Measurements from ENCODE around the gene GATA5. TPM values are rescaled to one million over a fixed set of nuclear protein-coding genes. Genes with fewer than 3 reads are reported as not detected.

Gene GATA5
- total and polyA plus RNA-seq, 10 of the 15 experiments (the other 5 are each of a cell fraction or from before 2014, with no cell fraction given), result not detected

DNA sequence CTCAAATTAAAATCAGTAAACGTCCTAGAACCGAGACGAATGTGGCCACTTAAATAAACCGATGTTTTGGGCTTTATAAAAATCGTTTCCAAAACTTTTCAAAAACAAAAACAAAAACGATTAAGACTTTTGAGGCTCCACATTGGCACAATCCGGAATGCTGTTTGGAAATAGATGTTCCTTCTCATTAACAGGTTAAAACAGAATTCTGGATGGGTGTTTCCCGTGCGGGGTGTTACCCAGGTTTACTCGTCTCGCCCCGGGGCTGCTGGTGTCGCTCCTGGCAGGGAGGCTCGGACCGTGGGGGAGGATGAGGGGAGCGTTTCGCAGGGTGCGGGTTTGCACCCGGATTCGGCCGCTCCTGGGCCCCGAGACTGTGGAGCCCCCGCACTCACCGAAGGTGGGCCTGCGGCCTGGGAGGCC is 1.2 kb downstream of the GATA5 start:
- no peak for DNase-seq (ENCODE audit: low read depth, low spot score)

More for the DNA sequence above, 1.2 kb downstream of the GATA5 start:
- SMC1A ChIA-PET (ENCODE audit: uncharacterized antibody, unreplicated experiment), result no interaction called here
- no TSS peak for BruUV-seq (replicated peaks)
- no peaks in the 10 kb centered on the region for H3K9me3 ChIP-seq (replicated peaks; ENCODE audit: control insufficient read depth, insufficient read depth, low read length)
- H3K4me2 ChIP-seq (ENCODE audit: control insufficient read depth, insufficient read depth), result no peak overlapping the region
- in situ Hi-C loops (cut with MboI), result no loop called here
- H2AFZ ChIP-seq (ENCODE audit: control insufficient read depth, low read depth, low read length), result no peak overlapping the region
- H3K27me3 ChIP-seq (replicated peaks in 1 of 2; ENCODE audit: control insufficient read depth in 2 of 2, insufficient read depth in 2 of 2, low read length in 1 of 2), result peaks cover 6 to 16% of the 10 kb centered on the region in 2 experiments; a peak in 3 of 4 replicates
- ATAC-seq, result no peak
- no peaks in the 10 kb centered on the region for H3K79me2 ChIP-seq (ENCODE audit: control insufficient read depth, insufficient read depth, low read length)
- POLR2A ChIA-PET, result no interaction called here
- WGBS (ENCODE audit: insufficient coverage, insufficient replicate concordance, low lambda C conversion rate, missing lambda C conversion rate), result 46% methylated on average over 21 of the region's 25 CpGs
- intact Hi-C loops (cut with micrococcal nuclease; ENCODE audit: unreplicated experiment), result no loop called here
- no peaks in the 10 kb centered on the region for H4K20me1 ChIP-seq (ENCODE audit: control insufficient read depth, insufficient read depth)
- RAD21 ChIA-PET (ENCODE audit: unreplicated experiment), result no interaction called here
- no peak for FAIRE-seq
- H3K9ac ChIP-seq (ENCODE audit: control insufficient read depth, insufficient read depth, low read length), result no peak overlapping the region
- no peak overlapping the region for H3K27ac ChIP-seq (ENCODE audit: control insufficient read depth, insufficient read depth)
- TF ChIP-seq TCF3 (IDR thresholded peaks at IDR 0.05; ENCODE audit: borderline replicate concordance, insufficient read depth, low read depth, low read length) (no peak), TCF7 (IDR thresholded peaks at IDR 0.05; ENCODE audit: borderline replicate concordance) (no peak), SREBF2 (IDR thresholded peaks at IDR 0.05; ENCODE audit: low read length) (no peak), BCL11A (IDR thresholded peaks at IDR 0.05; ENCODE audit: low read depth, low read length) (no peak), ASH2L (IDR thresholded peaks at IDR 0.05; ENCODE audit: borderline replicate concordance, low read depth) (no peak), MEF2B (IDR thresholded peaks at IDR 0.05; ENCODE audit: partially characterized antibody, poor library complexity, severe bottlenecking) (no peak), ZNF24 (IDR thresholded peaks at IDR 0.05) (no peak), PAX5 (IDR thresholded peaks at IDR 0.05; ENCODE audit: borderline replicate concordance, low read depth, low read length) (no peak)
- TF ChIP-seq, protein P1, sequence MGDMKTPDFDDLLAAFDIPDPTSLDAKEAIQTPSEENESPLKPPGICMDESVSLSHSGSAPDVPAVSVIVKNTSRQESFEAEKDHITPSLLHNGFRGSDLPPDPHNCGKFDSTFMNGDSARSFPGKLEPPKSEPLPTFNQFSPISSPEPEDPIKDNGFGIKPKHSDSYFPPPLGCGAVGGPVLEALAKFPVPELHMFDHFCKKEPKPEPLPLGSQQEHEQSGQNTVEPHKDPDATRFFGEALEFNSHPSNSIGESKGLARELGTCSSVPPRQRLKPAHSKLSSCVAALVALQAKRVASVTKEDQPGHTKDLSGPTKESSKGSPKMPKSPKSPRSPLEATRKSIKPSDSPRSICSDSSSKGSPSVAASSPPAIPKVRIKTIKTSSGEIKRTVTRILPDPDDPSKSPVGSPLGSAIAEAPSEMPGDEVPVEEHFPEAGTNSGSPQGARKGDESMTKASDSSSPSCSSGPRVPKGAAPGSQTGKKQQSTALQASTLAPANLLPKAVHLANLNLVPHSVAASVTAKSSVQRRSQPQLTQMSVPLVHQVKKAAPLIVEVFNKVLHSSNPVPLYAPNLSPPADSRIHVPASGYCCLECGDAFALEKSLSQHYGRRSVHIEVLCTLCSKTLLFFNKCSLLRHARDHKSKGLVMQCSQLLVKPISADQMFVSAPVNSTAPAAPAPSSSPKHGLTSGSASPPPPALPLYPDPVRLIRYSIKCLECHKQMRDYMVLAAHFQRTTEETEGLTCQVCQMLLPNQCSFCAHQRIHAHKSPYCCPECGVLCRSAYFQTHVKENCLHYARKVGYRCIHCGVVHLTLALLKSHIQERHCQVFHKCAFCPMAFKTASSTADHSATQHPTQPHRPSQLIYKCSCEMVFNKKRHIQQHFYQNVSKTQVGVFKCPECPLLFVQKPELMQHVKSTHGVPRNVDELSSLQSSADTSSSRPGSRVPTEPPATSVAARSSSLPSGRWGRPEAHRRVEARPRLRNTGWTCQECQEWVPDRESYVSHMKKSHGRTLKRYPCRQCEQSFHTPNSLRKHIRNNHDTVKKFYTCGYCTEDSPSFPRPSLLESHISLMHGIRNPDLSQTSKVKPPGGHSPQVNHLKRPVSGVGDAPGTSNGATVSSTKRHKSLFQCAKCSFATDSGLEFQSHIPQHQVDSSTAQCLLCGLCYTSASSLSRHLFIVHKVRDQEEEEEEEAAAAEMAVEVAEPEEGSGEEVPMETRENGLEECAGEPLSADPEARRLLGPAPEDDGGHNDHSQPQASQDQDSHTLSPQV (IDR thresholded peaks at IDR 0.05), result no peak
- TF ChIP-seq, protein P2, sequence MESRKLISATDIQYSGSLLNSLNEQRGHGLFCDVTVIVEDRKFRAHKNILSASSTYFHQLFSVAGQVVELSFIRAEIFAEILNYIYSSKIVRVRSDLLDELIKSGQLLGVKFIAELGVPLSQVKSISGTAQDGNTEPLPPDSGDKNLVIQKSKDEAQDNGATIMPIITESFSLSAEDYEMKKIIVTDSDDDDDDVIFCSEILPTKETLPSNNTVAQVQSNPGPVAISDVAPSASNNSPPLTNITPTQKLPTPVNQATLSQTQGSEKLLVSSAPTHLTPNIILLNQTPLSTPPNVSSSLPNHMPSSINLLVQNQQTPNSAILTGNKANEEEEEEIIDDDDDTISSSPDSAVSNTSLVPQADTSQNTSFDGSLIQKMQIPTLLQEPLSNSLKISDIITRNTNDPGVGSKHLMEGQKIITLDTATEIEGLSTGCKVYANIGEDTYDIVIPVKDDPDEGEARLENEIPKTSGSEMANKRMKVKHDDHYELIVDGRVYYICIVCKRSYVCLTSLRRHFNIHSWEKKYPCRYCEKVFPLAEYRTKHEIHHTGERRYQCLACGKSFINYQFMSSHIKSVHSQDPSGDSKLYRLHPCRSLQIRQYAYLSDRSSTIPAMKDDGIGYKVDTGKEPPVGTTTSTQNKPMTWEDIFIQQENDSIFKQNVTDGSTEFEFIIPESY (IDR thresholded peaks at IDR 0.05), result no peak
- TF ChIP-seq, protein P3, sequence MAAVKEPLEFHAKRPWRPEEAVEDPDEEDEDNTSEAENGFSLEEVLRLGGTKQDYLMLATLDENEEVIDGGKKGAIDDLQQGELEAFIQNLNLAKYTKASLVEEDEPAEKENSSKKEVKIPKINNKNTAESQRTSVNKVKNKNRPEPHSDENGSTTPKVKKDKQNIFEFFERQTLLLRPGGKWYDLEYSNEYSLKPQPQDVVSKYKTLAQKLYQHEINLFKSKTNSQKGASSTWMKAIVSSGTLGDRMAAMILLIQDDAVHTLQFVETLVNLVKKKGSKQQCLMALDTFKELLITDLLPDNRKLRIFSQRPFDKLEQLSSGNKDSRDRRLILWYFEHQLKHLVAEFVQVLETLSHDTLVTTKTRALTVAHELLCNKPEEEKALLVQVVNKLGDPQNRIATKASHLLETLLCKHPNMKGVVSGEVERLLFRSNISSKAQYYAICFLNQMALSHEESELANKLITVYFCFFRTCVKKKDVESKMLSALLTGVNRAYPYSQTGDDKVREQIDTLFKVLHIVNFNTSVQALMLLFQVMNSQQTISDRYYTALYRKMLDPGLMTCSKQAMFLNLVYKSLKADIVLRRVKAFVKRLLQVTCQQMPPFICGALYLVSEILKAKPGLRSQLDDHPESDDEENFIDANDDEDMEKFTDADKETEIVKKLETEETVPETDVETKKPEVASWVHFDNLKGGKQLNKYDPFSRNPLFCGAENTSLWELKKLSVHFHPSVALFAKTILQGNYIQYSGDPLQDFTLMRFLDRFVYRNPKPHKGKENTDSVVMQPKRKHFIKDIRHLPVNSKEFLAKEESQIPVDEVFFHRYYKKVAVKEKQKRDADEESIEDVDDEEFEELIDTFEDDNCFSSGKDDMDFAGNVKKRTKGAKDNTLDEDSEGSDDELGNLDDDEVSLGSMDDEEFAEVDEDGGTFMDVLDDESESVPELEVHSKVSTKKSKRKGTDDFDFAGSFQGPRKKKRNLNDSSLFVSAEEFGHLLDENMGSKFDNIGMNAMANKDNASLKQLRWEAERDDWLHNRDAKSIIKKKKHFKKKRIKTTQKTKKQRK (IDR thresholded peaks at IDR 0.05; ENCODE audit: low read depth, low read length), result no peak
- TF ChIP-seq, protein P4, sequence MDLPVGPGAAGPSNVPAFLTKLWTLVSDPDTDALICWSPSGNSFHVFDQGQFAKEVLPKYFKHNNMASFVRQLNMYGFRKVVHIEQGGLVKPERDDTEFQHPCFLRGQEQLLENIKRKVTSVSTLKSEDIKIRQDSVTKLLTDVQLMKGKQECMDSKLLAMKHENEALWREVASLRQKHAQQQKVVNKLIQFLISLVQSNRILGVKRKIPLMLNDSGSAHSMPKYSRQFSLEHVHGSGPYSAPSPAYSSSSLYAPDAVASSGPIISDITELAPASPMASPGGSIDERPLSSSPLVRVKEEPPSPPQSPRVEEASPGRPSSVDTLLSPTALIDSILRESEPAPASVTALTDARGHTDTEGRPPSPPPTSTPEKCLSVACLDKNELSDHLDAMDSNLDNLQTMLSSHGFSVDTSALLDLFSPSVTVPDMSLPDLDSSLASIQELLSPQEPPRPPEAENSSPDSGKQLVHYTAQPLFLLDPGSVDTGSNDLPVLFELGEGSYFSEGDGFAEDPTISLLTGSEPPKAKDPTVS (IDR thresholded peaks at IDR 0.05; ENCODE audit: low read depth, low read length), result no peak
- H3K36me3 ChIP-seq (ENCODE audit: control insufficient read depth in 2 of 2, insufficient read depth in 2 of 2, low read length in 1 of 2), result no peaks in the 10 kb centered on the region
- H3K4me3 ChIP-seq, result no peak overlapping the region
- CTCF ChIA-PET, result no interaction called here
- H3K4me1 ChIP-seq (ENCODE audit: control insufficient read depth, insufficient read depth, low read length), result no peaks in the 10 kb centered on the region
